ENCODE measurements around the gene CD72.

DNA sequence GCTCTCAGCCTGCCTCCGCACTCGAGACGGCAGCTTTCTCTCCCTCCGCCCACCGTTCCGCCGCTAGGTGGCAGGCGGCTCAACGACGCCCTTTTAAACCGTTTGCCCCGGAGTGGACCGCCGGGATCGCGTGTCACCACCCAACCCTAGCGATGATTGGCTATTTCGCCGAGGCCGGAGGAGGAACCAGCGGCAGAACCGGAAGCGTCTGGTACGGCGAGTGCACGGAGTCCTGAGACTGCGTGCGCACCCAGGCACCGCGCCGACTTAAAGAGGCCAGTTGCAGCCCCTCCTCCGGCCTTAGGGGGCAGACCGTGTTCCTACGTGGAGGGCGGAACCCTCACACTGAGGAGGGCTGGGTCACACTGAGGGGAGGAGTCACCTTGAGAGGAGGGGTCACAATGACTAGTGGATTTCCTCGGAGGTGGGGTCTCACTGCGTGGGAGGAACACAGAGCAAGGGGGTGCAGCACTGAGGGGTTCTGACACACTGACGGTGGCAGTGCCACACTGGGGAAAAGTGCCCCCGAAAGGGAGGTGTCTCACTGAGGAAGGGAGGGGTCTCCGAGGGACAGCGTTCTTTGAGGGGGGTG, 14.1 kb downstream of the CD72 start:
- TF ChIP-seq, protein P1, sequence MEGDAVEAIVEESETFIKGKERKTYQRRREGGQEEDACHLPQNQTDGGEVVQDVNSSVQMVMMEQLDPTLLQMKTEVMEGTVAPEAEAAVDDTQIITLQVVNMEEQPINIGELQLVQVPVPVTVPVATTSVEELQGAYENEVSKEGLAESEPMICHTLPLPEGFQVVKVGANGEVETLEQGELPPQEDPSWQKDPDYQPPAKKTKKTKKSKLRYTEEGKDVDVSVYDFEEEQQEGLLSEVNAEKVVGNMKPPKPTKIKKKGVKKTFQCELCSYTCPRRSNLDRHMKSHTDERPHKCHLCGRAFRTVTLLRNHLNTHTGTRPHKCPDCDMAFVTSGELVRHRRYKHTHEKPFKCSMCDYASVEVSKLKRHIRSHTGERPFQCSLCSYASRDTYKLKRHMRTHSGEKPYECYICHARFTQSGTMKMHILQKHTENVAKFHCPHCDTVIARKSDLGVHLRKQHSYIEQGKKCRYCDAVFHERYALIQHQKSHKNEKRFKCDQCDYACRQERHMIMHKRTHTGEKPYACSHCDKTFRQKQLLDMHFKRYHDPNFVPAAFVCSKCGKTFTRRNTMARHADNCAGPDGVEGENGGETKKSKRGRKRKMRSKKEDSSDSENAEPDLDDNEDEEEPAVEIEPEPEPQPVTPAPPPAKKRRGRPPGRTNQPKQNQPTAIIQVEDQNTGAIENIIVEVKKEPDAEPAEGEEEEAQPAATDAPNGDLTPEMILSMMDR (IDR thresholded peaks at IDR 0.05): peak; percentile 87 to 99 (median 98)
- TF ChIP-seq POLR2A (IDR thresholded peaks at IDR 0.05): peak; percentile 48 to 82 (median 81)
